ENCODE data around the gene RGS7BP.

Gene RGS7BP

GRCh38 chr5:64505769-64506566 lies at the start of gene RGS7BP:
Gene RGS7BP (plus strand): TSS chr5:64506015. CDS start chr5:64506625, 610 bp downstream.
- peak; percentile 33 for DNase-seq (ENCODE audit: low spot score)

GRCh38 chr5:64457846-64458245 lies 48.0 kb upstream of the RGS7BP start:
- DNase-seq (ENCODE audit: low spot score), result no peak

GRCh38 chr5:64458948-64459347 lies 46.9 kb upstream of the RGS7BP start:
- no peak for DNase-seq (ENCODE audit: low spot score)

- DNase-seq (ENCODE audit: low spot score), result no peak
These were observed 43.4 kb upstream of the RGS7BP start for GRCh38 chr5:64462391-64462790.

DNA sequence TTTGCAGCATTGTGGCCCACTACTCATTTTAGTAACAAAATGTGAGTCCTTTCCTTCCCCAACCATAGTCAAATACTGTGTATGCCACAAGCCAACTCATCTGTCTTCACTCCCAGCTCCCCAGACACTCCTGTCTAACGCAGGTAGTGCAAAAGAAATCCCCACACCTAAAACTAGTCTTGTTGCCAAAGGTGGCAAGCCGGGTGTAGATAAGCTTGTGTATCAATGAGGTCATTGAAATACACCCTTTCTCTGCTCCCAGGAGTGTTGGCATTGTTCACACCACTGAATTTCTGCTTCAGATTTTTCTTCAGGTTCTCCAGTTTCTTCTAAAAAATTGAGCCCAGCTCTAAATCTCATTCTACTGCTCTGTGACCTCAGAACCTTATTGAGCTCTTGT lies 19.7 kb upstream of the RGS7BP start:
- DNase-seq (ENCODE audit: low spot score), result no peak

DNA sequence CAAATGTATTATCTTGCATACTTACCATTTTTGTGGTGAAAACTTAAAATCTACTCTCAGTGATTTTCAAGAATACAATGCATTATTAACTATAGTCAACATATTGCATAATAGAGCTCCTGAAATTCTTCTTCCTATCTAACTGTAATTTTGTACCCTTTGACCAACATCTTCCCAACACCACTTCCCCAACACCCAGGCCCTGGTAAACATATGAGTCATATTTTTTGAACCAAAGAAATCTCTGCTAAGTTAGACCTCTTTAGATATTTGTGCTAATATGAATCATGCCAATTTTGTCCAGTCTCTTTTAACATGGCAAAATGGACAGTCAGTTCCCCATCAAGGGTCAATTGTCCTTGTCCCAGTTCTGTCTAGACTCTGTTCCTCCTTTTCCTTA lies 18.5 kb upstream of the RGS7BP start:
- no peak for DNase-seq (ENCODE audit: low spot score)

DNA sequence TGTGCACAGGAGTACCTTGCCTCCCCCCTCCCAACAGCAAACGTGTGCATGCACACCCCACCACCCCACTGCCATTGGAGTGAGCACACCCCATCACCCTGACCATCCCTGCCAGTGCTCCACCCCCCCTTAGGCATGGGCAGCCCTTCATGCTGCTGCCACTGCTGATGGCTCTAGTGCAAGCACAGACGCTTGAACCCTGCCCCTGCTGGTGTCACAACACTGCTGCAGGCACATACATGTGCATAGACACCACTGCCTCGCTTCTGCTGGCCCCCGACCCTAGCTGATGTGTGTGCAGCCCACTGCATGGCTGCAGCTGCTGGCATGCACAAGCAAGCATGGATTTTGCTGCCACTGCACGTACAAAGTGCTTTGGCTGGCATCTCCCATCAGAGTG lies 16.0 kb upstream of the RGS7BP start:
- no peak for DNase-seq (ENCODE audit: low spot score)

GRCh38 chr5:64497386-64497785 lies 8.4 kb upstream of the RGS7BP start:
- DNase-seq (ENCODE audit: low spot score), result peak; percentile 34

DNA sequence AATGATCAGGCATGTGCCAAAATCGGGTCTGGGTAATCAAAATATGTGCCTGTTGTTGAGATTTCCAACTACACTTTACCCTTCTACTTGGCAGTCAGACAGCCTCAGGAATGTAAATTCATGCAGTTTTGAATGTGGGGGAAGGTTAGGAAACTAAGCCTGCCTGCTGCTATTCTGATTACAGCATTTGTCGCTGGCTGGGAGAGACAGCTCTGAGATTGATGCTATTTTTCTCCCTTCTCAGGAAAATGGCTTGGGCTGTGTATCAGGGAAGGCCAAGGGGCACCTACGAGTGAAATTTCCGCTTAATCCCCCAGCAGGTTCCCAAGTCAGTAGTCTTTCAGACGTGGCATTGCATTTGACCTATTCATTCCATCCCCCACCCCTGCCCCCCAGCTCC lies 3.6 kb upstream of the RGS7BP start:
- DNase-seq (ENCODE audit: low spot score), result no peak

GRCh38 chr5:64506567-64507263 lies 900 bp downstream of the RGS7BP start:
- DNase-seq (ENCODE audit: low spot score), result no peak

GRCh38 chr5:64507264-64507605 lies 1.4 kb downstream of the RGS7BP start:
- DNase-seq (ENCODE audit: low spot score), result no peak

DNA sequence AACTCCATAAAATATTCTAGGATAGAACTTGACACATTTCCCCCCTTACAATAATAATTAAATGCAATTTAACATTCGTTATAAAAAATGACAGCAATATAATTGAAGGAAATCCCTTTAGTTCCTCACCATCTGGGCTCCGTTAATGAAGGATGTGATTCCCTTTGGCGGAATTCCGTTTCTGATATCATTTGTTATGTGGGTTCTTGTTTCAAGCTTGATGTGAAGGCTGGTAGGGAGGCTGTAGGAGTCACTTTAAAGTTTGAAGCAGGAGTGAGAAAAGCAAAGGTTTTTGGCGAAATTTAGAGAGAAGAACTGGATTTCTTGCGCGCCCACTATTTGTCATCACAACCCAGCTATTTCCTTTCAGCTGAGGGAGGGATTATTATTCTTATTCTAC lies 4.0 kb downstream of the RGS7BP start:
- DNase-seq (ENCODE audit: low spot score), result no peak

- DNase-seq (ENCODE audit: low spot score), result no peak
These were observed 7.7 kb downstream of the RGS7BP start for GRCh38 chr5:64513492-64513891.

DNA sequence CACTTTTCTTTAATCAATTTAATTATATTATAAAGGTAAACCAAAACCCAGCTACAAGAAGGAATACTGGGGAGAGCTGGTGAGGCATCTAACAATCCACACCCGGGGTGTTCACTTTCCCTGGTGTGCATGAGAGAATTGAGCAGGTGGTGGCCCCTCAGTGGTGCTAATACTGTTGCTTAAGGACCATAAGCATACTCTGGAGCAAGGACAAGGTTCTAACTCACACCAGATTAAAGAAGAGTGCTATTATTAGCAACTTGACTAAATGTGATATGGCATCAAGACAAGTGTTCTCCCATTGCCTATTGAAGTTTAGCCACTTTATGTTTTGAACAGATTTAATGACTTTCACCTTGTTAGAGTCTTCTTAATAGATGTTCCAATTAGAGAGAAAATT lies 8.8 kb downstream of the RGS7BP start:
- no peak for DNase-seq (ENCODE audit: low spot score)

GRCh38 chr5:64516216-64516615 lies 10.4 kb downstream of the RGS7BP start:
- no peak for DNase-seq (ENCODE audit: low spot score)

GRCh38 chr5:64518793-64519192 lies 13.0 kb downstream of the RGS7BP start:
- DNase-seq (ENCODE audit: low spot score), result no peak

- no peak for DNase-seq (ENCODE audit: low spot score)
These were observed 13.4 kb downstream of the RGS7BP start for GRCh38 chr5:64519263-64519662.

DNA sequence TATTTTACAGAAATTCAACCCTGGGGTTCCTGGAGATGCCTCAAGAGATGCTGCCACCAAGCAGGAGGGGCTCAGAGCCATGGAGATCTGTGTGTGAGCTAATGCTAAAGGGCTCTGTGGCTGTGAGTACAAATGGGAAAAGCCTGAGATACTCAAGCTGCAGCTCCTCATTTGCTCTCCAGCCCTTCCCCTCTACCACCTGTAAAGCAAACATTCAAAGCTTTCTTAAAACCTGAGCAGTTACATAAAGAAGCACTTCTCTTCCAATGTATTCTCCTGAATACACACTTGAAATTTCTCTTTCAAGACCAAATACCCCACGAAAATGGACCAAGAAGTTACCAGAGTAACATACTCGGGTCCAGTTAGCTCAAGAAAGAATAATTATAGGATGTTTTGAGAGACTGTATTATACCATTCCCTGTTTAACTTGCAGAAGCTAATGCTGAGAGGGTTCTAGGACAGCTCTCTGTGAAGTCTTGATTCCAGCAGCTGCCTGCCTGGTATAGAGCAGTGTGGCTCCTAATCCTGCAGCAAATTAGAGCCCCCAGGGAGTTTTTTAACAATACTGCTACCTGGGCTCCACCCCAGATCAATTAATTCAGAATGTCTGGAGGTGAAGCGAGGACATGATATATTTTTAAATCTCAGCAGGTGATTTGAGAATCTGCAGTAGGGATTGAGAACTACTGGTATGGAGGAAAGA lies 21.1 kb downstream of the RGS7BP start:
- DNase-seq (ENCODE audit: low spot score), result no peak

- DNase-seq (ENCODE audit: low spot score), result no peak
These were observed 24.3 kb downstream of the RGS7BP start for GRCh38 chr5:64530076-64530475.

- DNase-seq (ENCODE audit: low spot score), result no peak
These were observed 26.4 kb downstream of the RGS7BP start for GRCh38 chr5:64532212-64532611.

- DNase-seq (ENCODE audit: low spot score), result no peak
These were observed 26.8 kb downstream of the RGS7BP start for GRCh38 chr5:64532657-64533056.

DNA sequence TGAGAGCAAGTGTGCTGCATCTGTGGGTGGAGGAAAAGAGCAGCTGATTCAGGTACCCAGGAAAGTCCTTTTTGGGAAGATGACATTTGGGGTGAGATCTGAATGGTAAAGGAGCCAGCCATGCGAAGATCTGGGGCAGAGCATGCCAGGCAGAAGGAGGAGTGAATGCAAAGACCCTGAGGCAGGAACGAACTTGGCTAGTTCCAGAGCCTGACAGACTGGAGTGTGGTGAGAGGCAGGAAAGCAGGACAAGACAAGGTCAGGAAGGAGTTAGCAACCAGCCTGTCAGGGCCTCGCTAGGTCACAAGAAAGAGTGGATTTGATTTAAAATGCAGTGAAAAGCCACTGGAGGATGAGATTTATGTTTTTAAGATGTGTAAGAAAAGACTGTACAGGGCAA lies 28.2 kb downstream of the RGS7BP start:
- no peak for DNase-seq (ENCODE audit: low spot score)

DNA sequence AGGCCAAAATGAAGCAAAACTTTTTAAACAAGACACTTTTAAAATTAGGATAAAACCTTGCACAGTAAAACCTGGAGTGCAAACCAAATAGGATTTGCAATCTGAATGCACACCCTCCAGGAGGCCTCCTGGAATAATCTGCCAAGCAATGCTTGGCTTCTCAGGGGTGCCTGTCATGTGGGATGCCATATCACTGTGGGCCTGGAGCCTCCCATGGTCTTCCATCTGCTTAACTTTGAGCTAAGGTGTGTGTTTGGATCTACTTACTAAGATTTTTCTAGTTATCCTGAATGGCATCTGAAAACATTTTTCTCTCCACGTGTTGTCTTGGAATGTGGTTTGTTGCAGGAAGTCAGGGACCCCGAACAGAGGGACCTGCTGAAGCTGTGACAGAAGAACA lies 52.1 kb downstream of the RGS7BP start:
- DNase-seq (ENCODE audit: low spot score), result no peak
